Glutamatergic neuron (in vitro differentiated cells): ENCODE data around the gene OSBPL6. TPM values are rescaled to one million over a fixed set of nuclear protein-coding genes. Genes with fewer than 3 reads are reported as not detected.

Experiments used
- DNase-seq: peaks from one replicate; pipeline ENCODE4 v3.0.0; 2022
- H3K27ac Mint-ChIP-seq: one replicate; pipeline ENCODE4 v1.8.0; 2020; ENCODE audit warnings: mild to moderate bottlenecking, mixed read lengths, inconsistent platforms; ENCODE audit not compliant: unreplicated experiment
- H3K27me3 Mint-ChIP-seq: one replicate; pipeline ENCODE4 v1.8.0; 2020; ENCODE audit warnings: mild to moderate bottlenecking, moderate library complexity, mixed read lengths, inconsistent platforms; ENCODE audit not compliant: unreplicated experiment
- H3K36me3 Mint-ChIP-seq: one replicate; pipeline ENCODE4 v1.8.0; 2020; ENCODE audit warnings: mild to moderate bottlenecking, mixed read lengths, inconsistent platforms; ENCODE audit not compliant: unreplicated experiment
- H3K4me1 Mint-ChIP-seq: one replicate; pipeline ENCODE4 v1.8.0; 2020; ENCODE audit warnings: mild to moderate bottlenecking, low read depth, mixed read lengths, inconsistent platforms; ENCODE audit not compliant: unreplicated experiment
- H3K4me3 Mint-ChIP-seq: one replicate; pipeline ENCODE4 v1.8.0; 2020; ENCODE audit warnings: mild to moderate bottlenecking, mixed read lengths, inconsistent platforms; ENCODE audit not compliant: unreplicated experiment
- H3K9me3 Mint-ChIP-seq: one replicate; pipeline ENCODE4 v1.8.0; 2020; ENCODE audit warnings: mild to moderate bottlenecking, moderate library complexity, mixed read lengths, inconsistent platforms; ENCODE audit not compliant: unreplicated experiment
- total RNA-seq: library from RNA; stranded (reverse); fragmentation: NEBNext Ultra II Directional; extraction: Animal tissue kit (Norgen Biotek cat#: 25700); gene quantifications from one replicate; pipeline ENCODE4 v1.2.1, GENCODE V29; 2021; ENCODE audit not compliant: unreplicated experiment
- TF ChIP-seq, protein P1 (sequence below): fragments of 200-600 bp; sonication (generic); IDR thresholded peaks from one replicate; pipeline ENCODE4 v1.5.0; 2021; ENCODE audit not compliant: partially characterized antibody, unreplicated experiment

Gene OSBPL6
- total RNA-seq, 1 donor from 2014 or later = 14.4 TPM

DNA sequence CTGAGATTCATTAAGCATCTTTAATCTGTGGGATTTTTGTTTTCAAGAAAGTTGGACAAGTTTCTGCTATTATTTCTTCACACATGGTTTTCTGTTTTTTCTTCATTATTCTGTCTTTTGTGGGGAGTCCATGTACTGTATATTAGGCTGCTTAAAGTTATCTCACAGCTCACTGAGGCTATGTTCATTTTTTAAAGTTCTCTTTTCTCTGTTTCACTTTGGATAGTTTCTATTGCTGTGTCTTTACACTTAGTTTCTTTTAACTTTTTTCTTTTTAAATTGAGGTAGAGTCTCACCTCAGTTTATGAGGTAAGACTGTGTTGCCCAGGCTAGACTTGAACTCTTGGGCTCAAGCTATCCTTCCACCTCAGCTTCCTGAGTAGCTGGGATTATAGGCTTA, 8.6 kb downstream of the OSBPL6 start:
- no peak overlapping the region for H3K4me3 Mint-ChIP-seq
- H3K27ac Mint-ChIP-seq = no peak overlapping the region
- no peaks in the 10 kb centered on the region for H3K4me1 Mint-ChIP-seq
- H3K36me3 Mint-ChIP-seq = no peaks in the 10 kb centered on the region
- TF ChIP-seq, protein P1, sequence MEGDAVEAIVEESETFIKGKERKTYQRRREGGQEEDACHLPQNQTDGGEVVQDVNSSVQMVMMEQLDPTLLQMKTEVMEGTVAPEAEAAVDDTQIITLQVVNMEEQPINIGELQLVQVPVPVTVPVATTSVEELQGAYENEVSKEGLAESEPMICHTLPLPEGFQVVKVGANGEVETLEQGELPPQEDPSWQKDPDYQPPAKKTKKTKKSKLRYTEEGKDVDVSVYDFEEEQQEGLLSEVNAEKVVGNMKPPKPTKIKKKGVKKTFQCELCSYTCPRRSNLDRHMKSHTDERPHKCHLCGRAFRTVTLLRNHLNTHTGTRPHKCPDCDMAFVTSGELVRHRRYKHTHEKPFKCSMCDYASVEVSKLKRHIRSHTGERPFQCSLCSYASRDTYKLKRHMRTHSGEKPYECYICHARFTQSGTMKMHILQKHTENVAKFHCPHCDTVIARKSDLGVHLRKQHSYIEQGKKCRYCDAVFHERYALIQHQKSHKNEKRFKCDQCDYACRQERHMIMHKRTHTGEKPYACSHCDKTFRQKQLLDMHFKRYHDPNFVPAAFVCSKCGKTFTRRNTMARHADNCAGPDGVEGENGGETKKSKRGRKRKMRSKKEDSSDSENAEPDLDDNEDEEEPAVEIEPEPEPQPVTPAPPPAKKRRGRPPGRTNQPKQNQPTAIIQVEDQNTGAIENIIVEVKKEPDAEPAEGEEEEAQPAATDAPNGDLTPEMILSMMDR = no peak
- no peaks in the 10 kb centered on the region for H3K27me3 Mint-ChIP-seq
- no peak for DNase-seq
- H3K9me3 Mint-ChIP-seq = no peaks in the 10 kb centered on the region

DNA sequence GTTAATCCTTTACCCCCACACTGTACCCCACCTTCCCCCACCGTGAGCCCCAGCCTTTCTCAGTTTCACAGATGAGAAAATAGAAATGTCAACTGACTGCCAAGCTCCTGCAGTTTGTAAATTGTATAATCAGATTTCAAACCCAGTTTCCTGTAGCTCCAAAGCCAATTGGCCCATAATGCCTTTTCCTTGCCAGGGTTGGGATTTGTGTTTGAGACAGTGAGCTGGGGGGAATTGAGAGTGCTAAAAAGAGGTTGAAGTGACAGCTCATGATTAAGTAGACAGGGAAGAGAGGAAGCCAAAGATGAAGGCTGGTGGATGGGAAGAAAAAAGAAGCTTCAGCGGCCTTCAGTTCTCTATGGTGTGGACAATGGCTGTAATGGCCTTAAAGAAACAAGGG, 10.7 kb downstream of the OSBPL6 start:
- H3K4me3 Mint-ChIP-seq = no peak overlapping the region
- DNase-seq = no peak
- TF ChIP-seq, protein P1 = no peak
- no peaks in the 10 kb centered on the region for H3K36me3 Mint-ChIP-seq
- H3K27me3 Mint-ChIP-seq = no peaks in the 10 kb centered on the region
- no peaks in the 10 kb centered on the region for H3K9me3 Mint-ChIP-seq
- peaks cover 6% of the 10 kb centered on the region for H3K4me1 Mint-ChIP-seq
- H3K27ac Mint-ChIP-seq = no peak overlapping the region

DNA sequence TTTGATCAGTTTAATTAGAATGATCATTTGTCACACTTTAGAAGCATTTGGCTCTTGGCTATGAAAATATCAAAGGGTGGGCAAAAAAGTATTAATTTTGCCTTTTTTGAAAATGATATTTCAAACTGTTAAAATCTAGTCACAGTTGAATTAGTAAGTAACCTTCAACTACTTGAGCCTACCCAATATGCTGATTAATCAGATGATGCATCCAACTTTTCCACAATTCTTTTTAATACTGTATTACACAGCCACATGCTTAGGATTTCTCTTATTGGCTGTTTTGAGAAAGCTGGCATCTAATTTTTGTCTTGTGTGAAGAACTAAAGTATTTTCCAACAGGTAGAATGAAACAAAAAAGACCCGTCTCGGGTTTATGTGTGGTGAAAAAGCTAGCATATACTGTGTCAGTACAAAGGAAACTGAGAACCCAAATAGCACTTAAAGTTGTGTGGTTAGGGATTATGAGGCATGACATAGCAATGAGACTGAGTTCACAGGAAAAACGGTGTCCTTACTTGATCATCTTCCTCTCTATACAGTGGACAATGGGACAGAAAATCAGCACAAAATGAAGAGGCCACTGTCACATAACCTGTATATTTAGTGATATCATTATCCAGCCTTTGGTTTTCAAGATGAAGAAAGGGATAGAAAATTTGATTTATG, 11.7 kb downstream of the OSBPL6 start:
- Mint-ChIP-seq H3K27me3 (no peaks in the 10 kb centered on the region), H3K4me3 (no peak overlapping the region), H3K27ac (no peak overlapping the region), H3K9me3 (no peaks in the 10 kb centered on the region), H3K36me3 (no peaks in the 10 kb centered on the region), H3K4me1 (peaks cover 6% of the 10 kb centered on the region)
- TF ChIP-seq, protein P1 = no peak
- no peak for DNase-seq

DNA sequence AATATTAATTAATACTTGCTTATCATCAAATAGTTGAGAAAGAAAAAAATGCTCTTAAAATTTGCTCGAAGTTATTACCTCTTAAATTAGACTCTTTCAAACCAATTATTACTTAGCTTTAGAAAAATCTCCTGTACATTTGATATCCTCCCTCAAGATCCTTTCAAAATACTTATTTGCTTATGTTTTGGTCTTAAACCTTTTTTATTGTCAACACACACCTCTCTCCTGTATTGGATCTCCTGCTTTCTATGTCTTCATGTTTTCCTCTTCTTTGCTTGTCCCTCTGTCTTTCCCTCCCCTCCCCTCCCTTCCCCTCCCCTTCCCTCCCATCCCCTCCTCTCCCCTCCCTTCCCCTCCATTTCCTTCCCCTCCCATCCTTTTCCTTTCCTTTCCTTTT, 14.0 kb downstream of the OSBPL6 start:
- DNase-seq = no peak
- TF ChIP-seq, protein P1 = no peak
- Mint-ChIP-seq H3K27ac (no peak overlapping the region), H3K4me1 (peaks cover 16% of the 10 kb centered on the region), H3K4me3 (no peak overlapping the region), H3K27me3 (no peaks in the 10 kb centered on the region), H3K36me3 (no peaks in the 10 kb centered on the region), H3K9me3 (peaks cover 3% of the 10 kb centered on the region)

DNA sequence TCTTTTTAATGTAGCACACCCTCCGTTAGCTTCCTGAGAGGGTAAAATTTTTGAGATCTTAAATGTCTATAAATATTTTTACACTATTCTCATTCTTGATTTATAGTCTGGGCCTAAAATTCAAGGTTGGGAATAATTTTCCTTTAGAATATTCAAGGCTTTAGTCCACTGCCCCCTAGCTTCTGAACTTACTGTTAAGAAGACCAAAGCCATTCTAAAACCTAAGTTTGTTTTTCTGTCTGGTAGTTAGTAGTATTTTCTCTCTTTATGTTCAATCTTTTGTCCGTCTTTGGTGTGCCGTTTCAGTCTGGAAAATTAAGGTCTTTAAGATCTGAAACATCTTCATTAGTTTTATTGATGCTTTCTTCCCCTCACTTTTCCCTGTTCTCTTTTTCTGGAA, 14.5 kb downstream of the OSBPL6 start:
- TF ChIP-seq, protein P1 = no peak
- Mint-ChIP-seq H3K4me3 (no peak overlapping the region), H3K9me3 (peaks cover 3% of the 10 kb centered on the region), H3K36me3 (no peaks in the 10 kb centered on the region), H3K27me3 (no peaks in the 10 kb centered on the region), H3K4me1 (peaks cover 16% of the 10 kb centered on the region), H3K27ac (no peak overlapping the region)
- no peak for DNase-seq
